Liver (tissue), 9 donors: Measurements from ENCODE around the gene C1QL3. TPM values are rescaled to one million over a fixed set of nuclear protein-coding genes. Genes with fewer than 3 reads are reported as not detected.

ENCODE experiments used
- DNase-seq: peaks from one replicate; pipeline ENCODE4 v3.0.0-alpha.2; 2017; ENCODE audit warnings: low spot score
- H3K27ac ChIP-seq, 2 donors: one replicate each; pipeline ENCODE4 v1.7.0; 2013; ENCODE audit warnings: inconsistent platforms in 2 of 2, low read length in 2 of 2, control low read depth in 1 of 2, low read depth in 1 of 2, mild to moderate bottlenecking in 1 of 2
- H3K27me3 ChIP-seq, 4 donors: one replicate each; pipeline versions ENCODE4 v1.6.1 to v1.7.0; 2013; ENCODE audit warnings: low read length in 3 of 4, inconsistent platforms in 1 of 4, mild to moderate bottlenecking in 1 of 4, moderate library complexity in 1 of 4; ENCODE audit not compliant: control insufficient read depth in 4 of 4, insufficient read depth in 4 of 4
- H3K36me3 ChIP-seq, 4 donors: one replicate each; pipeline versions ENCODE4 v1.6.1 to v1.7.0; 2013; ENCODE audit warnings: low read length in 3 of 4, mild to moderate bottlenecking in 3 of 4, low read depth in 1 of 4, moderate library complexity in 1 of 4; ENCODE audit not compliant: control insufficient read depth in 4 of 4, insufficient read depth in 3 of 4
- H3K4me1 ChIP-seq, 4 donors: one replicate each; pipeline versions ENCODE4 v1.6.1 to v1.7.0; 2013; ENCODE audit warnings: low read length in 3 of 4, mild to moderate bottlenecking in 3 of 4, moderate library complexity in 1 of 4; ENCODE audit not compliant: control insufficient read depth in 4 of 4, insufficient read depth in 4 of 4
- H3K4me3 ChIP-seq, 3 donors: one replicate each; pipeline versions ENCODE4 v1.6.1 to v1.7.0; 2013; ENCODE audit warnings: low read length in 3 of 3, control low read depth in 1 of 3, low read depth in 1 of 3, mild to moderate bottlenecking in 1 of 3
- H3K9ac ChIP-seq, 2 donors: one replicate each; pipeline ENCODE4 v1.7.0; 2013; ENCODE audit warnings: low read length in 2 of 2, mild to moderate bottlenecking in 2 of 2, moderate library complexity in 2 of 2, control low read depth in 1 of 2, low read depth in 1 of 2
- H3K9me3 ChIP-seq, 4 donors: one replicate each; pipeline versions ENCODE4 v1.6.1 to v1.7.0; 2013; ENCODE audit warnings: low read length in 3 of 4; ENCODE audit not compliant: control insufficient read depth in 4 of 4
- ATF3 ChIP-seq: IDR thresholded peaks from 2 replicates; pipeline ENCODE4 v1.6.1; 2016; ENCODE audit warnings: antibody characterized with exemption
- CTCF ChIP-seq: fragments of 150-350 bp; IDR thresholded peaks from 2 replicates; pipeline ENCODE4 v1.5.1; 2017; ENCODE audit warnings: improper control_type of control experiment, low read depth, low read length; ENCODE audit not compliant: missing input control
- EGR1 ChIP-seq, 2 donors: IDR thresholded peaks; 2 replicates each; pipeline ENCODE4 v1.6.1; 2016 to 2018; ENCODE audit warnings: antibody characterized with exemption in 2 of 2, low read depth in 2 of 2
- FOXA1 ChIP-seq: IDR thresholded peaks from 2 replicates; pipeline ENCODE4 v1.6.1; 2016; ENCODE audit warnings: antibody characterized with exemption
- FOXA2 ChIP-seq: IDR thresholded peaks from 2 replicates; pipeline ENCODE4 v1.6.1; 2016; ENCODE audit warnings: antibody characterized with exemption
- GABPA ChIP-seq, 2 donors: IDR thresholded peaks in 1 of 2; conservative IDR thresholded peaks in 1 of 2; 2 replicates each; pipeline ENCODE4 v1.6.1; 2016; ENCODE audit warnings: antibody characterized with exemption in 2 of 2, mild to moderate bottlenecking in 1 of 2, moderate library complexity in 1 of 2
- HNF4A ChIP-seq, 2 donors: conservative IDR thresholded peaks; 2 replicates each; pipeline ENCODE4 v1.6.1; 2016; ENCODE audit warnings: antibody characterized with exemption in 2 of 2, mild to moderate bottlenecking in 2 of 2
- HNF4G ChIP-seq: IDR thresholded peaks from 2 replicates; pipeline ENCODE4 v1.6.1; 2016; ENCODE audit warnings: antibody characterized with exemption
- JUND ChIP-seq, 2 donors: IDR thresholded peaks; 2 replicates each; pipeline ENCODE4 v1.6.1; 2016; ENCODE audit warnings: antibody characterized with exemption in 2 of 2
- MAX ChIP-seq: IDR thresholded peaks from 2 replicates; pipeline ENCODE4 v1.6.1; 2016; ENCODE audit warnings: antibody characterized with exemption
- NR2F2 ChIP-seq: IDR thresholded peaks from 2 replicates; pipeline ENCODE4 v1.6.1; 2016; ENCODE audit warnings: antibody characterized with exemption
- RAD21 ChIP-seq, 2 donors: IDR thresholded peaks; 2 replicates each; pipeline ENCODE4 v1.6.1; 2016; ENCODE audit warnings: antibody characterized with exemption in 2 of 2, mild to moderate bottlenecking in 2 of 2
- REST ChIP-seq: IDR thresholded peaks from 2 replicates; pipeline ENCODE4 v1.6.1; 2016; ENCODE audit warnings: antibody characterized with exemption, mild to moderate bottlenecking
- RXRA ChIP-seq, 2 donors: IDR thresholded peaks; 2 replicates each; pipeline ENCODE4 v1.6.1; 2017 to 2018; ENCODE audit warnings: antibody characterized with exemption in 2 of 2, mild to moderate bottlenecking in 1 of 2
- SP1 ChIP-seq: IDR thresholded peaks from 2 replicates; pipeline ENCODE4 v1.6.1; 2018; ENCODE audit warnings: antibody characterized with exemption, mild to moderate bottlenecking
- TAF1 ChIP-seq: conservative IDR thresholded peaks from 2 replicates; pipeline ENCODE4 v1.6.1; 2016; ENCODE audit warnings: antibody characterized with exemption, mild to moderate bottlenecking
- YY1 ChIP-seq: IDR thresholded peaks from 2 replicates; pipeline ENCODE4 v1.6.1; 2016; ENCODE audit warnings: antibody characterized with exemption, mild to moderate bottlenecking
- ZBTB33 ChIP-seq: IDR thresholded peaks from 2 replicates; pipeline ENCODE4 v1.6.1; 2016; ENCODE audit warnings: antibody characterized with exemption
- WGBS: extraction: QIAGEN DNeasy Blood & Tissue Kit; methylation state at CpG from one replicate; pipeline ENCODE4 v1.1.7; 2013; 5-methylcytosine and 5-hydroxymethylcytosine counted together
- polyA plus RNA-seq, 2 donors: library from polyadenylated mRNA; stranded (reverse) in 1 of 2; unstranded in 1 of 2; fragments of 200-250 nt in 1 of 2; fragments of >200 nt in 1 of 2; fragmentation: Nextera tagmentation in 1 of 2; extraction: Ambion mirVana in 1 of 2; gene quantifications; one replicate each; pipeline versions ENCODE4 v1.2.1 to v1.2.3, GENCODE V29; 2013 to 2015
- total RNA-seq, 2 donors: library from RNA; depleted of rRNA; stranded (reverse); fragments of >200 nt; gene quantifications; one replicate each; pipeline ENCODE4 v1.2.3, GENCODE V29; 2014
- donor health status: healthy.
- donor health status: healthy.
- donor health status: healthy.
- donor health status: healthy.
- donor health status: healthy.

The C1QL3 gene
- total and polyA plus RNA-seq, 4 donors = 0.99 TPM; not detected in 3

- DNase-seq = no peak
- Histone ChIP-seq H3K9ac (no peak overlapping the region), H3K27me3 (peaks cover 0 to 4% (median 0%) of the 10 kb centered on the region in 4 donors), H3K9me3 (no peaks in the 10 kb centered on the region), H3K27ac (no peak overlapping the region), H3K4me1 (no peaks in the 10 kb centered on the region), H3K36me3 (no peaks in the 10 kb centered on the region), H3K4me3 (no peak overlapping the region)
- 92% methylated on average over 5 of the region's 5 CpGs for WGBS
- TF ChIP-seq HNF4A (conservative IDR thresholded peaks at IDR 0.05) (no peak), HNF4G (no peak), ZBTB33 (no peak), SP1 (no peak), MAX (no peak), TAF1 (no peak), ATF3 (no peak), NR2F2 (no peak)
Observed at GRCh38 chr10:16536155-16536554, 14.5 kb upstream of the C1QL3 start.

- H3K4me3 ChIP-seq = no peak overlapping the region
- no peaks in the 10 kb centered on the region for H3K36me3 ChIP-seq
- WGBS = 80% methylated on average over 3 of the region's 3 CpGs
- TF ChIP-seq GABPA (IDR thresholded peaks at IDR 0.05 in 1 of 2, conservative IDR thresholded peaks at IDR 0.05 in 1 of 2) = no peak
- no peak for TF ChIP-seq ZBTB33
- TF ChIP-seq EGR1 (IDR thresholded peaks at IDR 0.05; ENCODE audit: low read depth in 2 of 2) = no peak
- TF ChIP-seq HNF4A (conservative IDR thresholded peaks at IDR 0.05) = no peak
- TF ChIP-seq NR2F2 = no peak
- no peak for TF ChIP-seq SP1
- TF ChIP-seq FOXA1 = no peak
- no peak for TF ChIP-seq YY1
- no peak for TF ChIP-seq RAD21 (IDR thresholded peaks at IDR 0.05)
- no peak for TF ChIP-seq HNF4G
- no peak for TF ChIP-seq ATF3
- no peak for TF ChIP-seq CTCF
- TF ChIP-seq TAF1 = no peak
- no peak for TF ChIP-seq RXRA (IDR thresholded peaks at IDR 0.05)
- no peak for TF ChIP-seq REST
- TF ChIP-seq FOXA2 = no peak
- no peak for TF ChIP-seq JUND (IDR thresholded peaks at IDR 0.05)
- H3K27ac ChIP-seq = no peak overlapping the region
- H3K27me3 ChIP-seq = no peaks in the 10 kb centered on the region
- no peak overlapping the region for H3K9ac ChIP-seq
- DNase-seq = no peak
- H3K9me3 ChIP-seq = no peaks in the 10 kb centered on the region
- no peaks in the 10 kb centered on the region for H3K4me1 ChIP-seq
Observed at GRCh38 chr10:16529853-16530252, 8.2 kb upstream of the C1QL3 start.
